IPS DF 6.9 (cell line): ENCODE measurements around the gene YES1.
"Not testable (repeated sequence)": the region's sequence is repeated elsewhere in the genome, so short reads cannot be mapped to it uniquely, and the experiment has no call there.

Experiments
- DNase-seq: peaks from one replicate; pipeline ENCODE4 v3.0.0-alpha.2; 2013; ENCODE audit warnings: low read depth, low spot score
- H3K27ac ChIP-seq: one replicate; pipeline ENCODE4 v1.5.1; 2013; ENCODE audit warnings: low read length, control low read depth
- H3K27me3 ChIP-seq: 2 replicates; pipeline ENCODE4 v1.6.1; 2013; ENCODE audit warnings: mild to moderate bottlenecking, low read length; ENCODE audit not compliant: control insufficient read depth, insufficient read depth
- H3K36me3 ChIP-seq: 2 replicates; pipeline ENCODE4 v1.6.1; 2013; ENCODE audit warnings: low read length; ENCODE audit not compliant: control insufficient read depth, insufficient read depth
- H3K4me1 ChIP-seq: 2 replicates; pipeline ENCODE4 v1.6.1; 2013; ENCODE audit warnings: low read length; ENCODE audit not compliant: control insufficient read depth, insufficient read depth
- H3K4me3 ChIP-seq: 2 replicates; pipeline ENCODE4 v1.5.1; 2013; ENCODE audit warnings: mild to moderate bottlenecking, low read length
- H3K9me3 ChIP-seq: 2 replicates; pipeline ENCODE4 v1.6.1; 2013; ENCODE audit warnings: low read length, inconsistent platforms; ENCODE audit not compliant: control insufficient read depth, insufficient read depth
- WGBS: extraction: QIAGEN DNeasy Blood & Tissue Kit; methylation state at CpG from one replicate; pipeline ENCODE4 v1.1.7; 2013; ENCODE audit warnings: mixed read lengths, missing lambda C conversion rate; ENCODE audit not compliant: insufficient read length, insufficient coverage; 5-methylcytosine and 5-hydroxymethylcytosine counted together

The YES1 gene

DNA sequence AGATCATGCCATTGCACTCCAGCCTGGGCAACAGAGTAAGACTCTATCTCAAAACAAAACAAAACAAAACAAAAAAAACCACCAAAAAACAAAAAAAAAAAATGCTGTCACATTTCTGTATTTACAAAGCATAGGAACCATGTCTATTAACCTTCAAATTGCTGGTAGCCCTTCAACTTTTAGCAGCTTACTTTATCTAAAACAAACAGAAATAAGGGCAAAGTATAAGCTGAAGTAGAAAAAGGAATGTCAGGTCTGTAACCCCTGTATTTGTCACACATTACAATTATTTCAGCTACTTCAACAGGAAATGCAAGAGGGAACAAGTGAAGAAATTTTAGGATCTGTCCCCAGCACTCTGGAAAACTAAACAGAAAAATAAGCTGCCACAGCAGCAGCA is 129.2 kb downstream of the YES1 start:
- Histone ChIP-seq H3K9me3 (no peaks in the 10 kb centered on the region), H3K4me3 (no peak overlapping the region), H3K27ac (no peak overlapping the region), H3K4me1 (peaks cover 8% of the 10 kb centered on the region), H3K27me3 (no peaks in the 10 kb centered on the region), H3K36me3 (peaks cover 5% of the 10 kb centered on the region; the same call in 1 of the 2 replicates)
- DNase-seq = no peak

- WGBS = no CpG with 5 or more reads among the region's 9 CpGs
Observed at GRCh38 chr18:682416-682815, 129.6 kb downstream of the YES1 start.

DNA sequence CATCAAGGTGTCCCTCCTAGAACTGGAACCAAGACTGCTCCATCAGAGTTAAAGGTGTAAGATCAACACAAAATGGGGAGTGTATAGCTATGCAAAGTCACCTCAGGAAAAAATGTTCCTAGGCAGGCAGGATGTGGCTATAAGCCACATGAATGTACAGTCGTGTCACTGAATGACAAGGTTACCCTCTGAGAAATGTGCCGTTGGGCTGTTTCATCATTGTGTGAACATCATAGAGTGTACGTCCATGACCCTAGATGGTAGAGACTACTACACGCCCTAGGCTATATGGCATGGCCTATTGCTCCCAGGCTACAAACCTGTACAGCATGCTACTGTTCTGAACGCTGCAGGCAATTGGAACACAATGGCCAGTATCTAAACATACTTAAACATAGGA is 130.1 kb downstream of the YES1 start:
- no peaks in the 10 kb centered on the region for H3K9me3 ChIP-seq
- WGBS = no CpG with 5 or more reads among the region's 5 CpGs
- no peak for DNase-seq
- peaks cover 5% of the 10 kb centered on the region for H3K4me1 ChIP-seq
- no peak overlapping the region for H3K4me3 ChIP-seq
- H3K27me3 ChIP-seq = no peaks in the 10 kb centered on the region
- H3K36me3 ChIP-seq = peaks cover 5% of the 10 kb centered on the region; the same call in 1 of the 2 replicates
- no peak overlapping the region for H3K27ac ChIP-seq

More at GRCh38 chr18:682416-682815, 129.6 kb downstream of the YES1 start:
- H3K27ac ChIP-seq, DNase-seq, H3K36me3 ChIP-seq, H3K4me1 ChIP-seq, H3K27me3 ChIP-seq, H3K9me3 ChIP-seq, H3K4me3 ChIP-seq: not testable (repeated sequence)

DNA sequence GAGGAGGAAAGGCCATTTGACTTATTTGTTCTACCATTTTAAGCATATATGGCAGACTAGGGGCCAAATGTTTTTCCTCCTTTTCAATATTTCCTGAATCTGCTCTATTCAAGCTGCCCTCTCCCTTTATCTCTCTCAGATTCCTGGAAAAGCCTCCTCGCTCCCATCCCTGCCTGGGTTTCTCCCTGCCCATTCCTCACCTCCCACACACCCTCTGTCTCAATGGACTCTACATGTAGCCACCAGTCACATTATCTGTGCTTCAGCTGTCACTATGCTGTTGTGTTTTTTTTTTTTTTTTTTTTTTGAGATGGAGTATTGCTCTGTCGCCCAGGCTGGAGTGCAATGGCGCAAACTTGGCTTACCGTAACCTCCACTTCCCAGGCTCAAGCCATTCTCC is 131.7 kb downstream of the YES1 start:
- WGBS = no CpG with 5 or more reads among the region's 4 CpGs
- H3K4me3 ChIP-seq = no peak overlapping the region
- H3K9me3 ChIP-seq = no peaks in the 10 kb centered on the region
- no peaks in the 10 kb centered on the region for H3K27me3 ChIP-seq
- H3K27ac ChIP-seq = no peak overlapping the region
- no peaks in the 10 kb centered on the region for H3K4me1 ChIP-seq
- DNase-seq = no peak
- H3K36me3 ChIP-seq = peaks cover 5% of the 10 kb centered on the region; the same call in 1 of the 2 replicates

DNA sequence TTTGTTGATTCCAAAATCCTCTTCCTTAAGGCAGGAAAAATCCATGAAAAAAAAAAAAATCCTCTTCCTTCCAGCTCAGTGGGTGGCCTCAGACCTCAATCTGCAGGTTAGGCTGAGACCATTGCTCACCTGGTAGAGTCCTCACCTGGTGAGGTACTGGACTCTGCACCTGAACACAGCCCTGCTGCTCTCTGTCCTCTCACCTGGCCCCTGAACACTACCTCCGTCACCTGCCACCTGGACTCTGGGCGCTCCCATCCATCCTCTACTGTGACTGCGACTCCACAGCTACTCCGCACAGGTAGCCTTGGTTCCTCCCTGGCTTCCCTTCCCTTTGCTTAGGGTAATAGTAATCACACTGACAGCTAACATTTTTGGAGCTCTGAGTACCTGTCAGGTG is 132.5 kb downstream of the YES1 start:
- no peaks in the 10 kb centered on the region for H3K4me1 ChIP-seq
- peaks cover 5% of the 10 kb centered on the region; the same call in 1 of the 2 replicates for H3K36me3 ChIP-seq
- no CpG with 5 or more reads among the region's 4 CpGs for WGBS
- no peaks in the 10 kb centered on the region for H3K27me3 ChIP-seq
- H3K9me3 ChIP-seq = no peaks in the 10 kb centered on the region
- DNase-seq = no peak
- no peak overlapping the region for H3K27ac ChIP-seq
- H3K4me3 ChIP-seq = no peak overlapping the region

GRCh38 chr18:678482-679182 is 133.4 kb downstream of the YES1 start:
- WGBS = no CpG with 5 or more reads among the region's 15 CpGs
- no peak for DNase-seq
- Histone ChIP-seq H3K27ac (no peak overlapping the region), H3K36me3 (peaks cover 5% of the 10 kb centered on the region; the same call in 1 of the 2 replicates), H3K9me3 (no peaks in the 10 kb centered on the region), H3K27me3 (no peaks in the 10 kb centered on the region), H3K4me3 (no peak overlapping the region), H3K4me1 (no peaks in the 10 kb centered on the region)

DNA sequence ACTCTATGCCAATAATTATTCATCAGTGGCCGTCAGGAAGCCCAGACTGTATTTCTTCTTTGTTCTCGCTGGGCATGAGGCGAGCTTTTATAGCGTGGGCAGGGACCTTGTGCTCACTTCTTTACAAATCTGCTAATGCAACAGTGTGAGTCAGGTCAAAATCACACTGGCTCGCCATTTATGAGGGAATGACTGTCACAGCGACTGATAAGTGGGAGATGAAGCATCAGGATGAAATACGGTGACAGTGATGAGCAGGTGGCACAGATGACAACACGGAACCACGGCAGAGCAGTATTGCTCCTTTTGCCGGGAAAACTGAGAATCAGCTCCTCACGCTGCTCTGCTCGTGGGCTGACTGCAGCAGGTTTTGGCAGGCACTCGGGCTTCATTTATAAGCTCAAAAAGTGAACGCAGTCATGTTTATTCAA is 134.1 kb downstream of the YES1 start:
- Histone ChIP-seq H3K27me3 (no peaks in the 10 kb centered on the region), H3K36me3 (peaks cover 5% of the 10 kb centered on the region; the same call in 1 of the 2 replicates), H3K4me1 (no peaks in the 10 kb centered on the region), H3K4me3 (no peak overlapping the region), H3K9me3 (no peaks in the 10 kb centered on the region), H3K27ac (no peak overlapping the region)
- WGBS = no CpG with 5 or more reads among the region's 14 CpGs
- DNase-seq = no peak

DNA sequence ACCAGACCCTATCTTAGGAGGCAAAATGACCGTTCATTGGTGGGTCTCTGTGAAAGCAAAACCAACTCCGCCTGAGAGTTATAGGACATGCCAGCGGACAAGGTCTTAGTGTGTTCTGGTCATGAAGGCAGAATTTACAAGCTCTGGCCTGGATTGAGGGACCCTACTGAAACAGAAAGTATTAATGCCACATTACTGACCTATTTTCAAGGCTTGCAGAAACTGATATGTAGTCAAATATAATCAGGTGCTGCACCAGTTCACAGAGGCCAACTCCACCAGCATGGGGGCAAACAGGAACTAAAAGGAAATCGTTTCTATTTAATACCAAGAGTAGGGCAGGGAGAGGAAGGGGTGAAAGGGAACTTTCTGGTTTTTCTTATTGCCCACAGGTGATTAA is 134.9 kb downstream of the YES1 start:
- DNase-seq = no peak
- H3K27ac ChIP-seq = no peak overlapping the region
- no peaks in the 10 kb centered on the region for H3K4me1 ChIP-seq
- no peaks in the 10 kb centered on the region for H3K27me3 ChIP-seq
- WGBS = no CpG with 5 or more reads among the region's 4 CpGs
- no peaks in the 10 kb centered on the region for H3K9me3 ChIP-seq
- peaks cover 7% of the 10 kb centered on the region; the same call in 1 of the 2 replicates for H3K36me3 ChIP-seq
- no peak overlapping the region for H3K4me3 ChIP-seq

GRCh38 chr18:676736-677135 is 135.3 kb downstream of the YES1 start:
- no CpG with 5 or more reads among the region's 3 CpGs for WGBS
- DNase-seq = no peak
- Histone ChIP-seq H3K27ac (no peak overlapping the region), H3K36me3 (peaks cover 3% of the 10 kb centered on the region; the same call in 1 of the 2 replicates), H3K4me1 (no peaks in the 10 kb centered on the region), H3K4me3 (no peak overlapping the region), H3K27me3 (no peaks in the 10 kb centered on the region), H3K9me3 (no peaks in the 10 kb centered on the region)

DNA sequence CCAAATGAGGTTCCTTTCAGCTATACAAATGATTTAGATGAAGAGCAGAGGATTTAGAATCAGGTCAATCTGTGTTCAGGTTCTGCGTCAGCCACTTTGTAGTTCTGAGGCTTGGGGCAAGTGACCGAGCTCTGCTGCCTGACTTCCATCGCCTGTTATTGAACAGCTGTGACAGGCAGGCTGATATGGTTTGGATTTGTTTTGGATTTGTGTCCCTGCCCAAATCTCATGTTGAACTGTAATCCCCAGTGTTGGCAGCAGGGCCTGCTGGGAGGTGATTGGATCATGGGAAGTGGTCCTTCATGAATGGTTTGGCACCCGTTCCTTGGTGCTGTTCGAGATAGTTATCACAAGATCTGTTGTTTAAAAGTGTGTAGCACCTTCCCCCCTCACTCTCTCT is 136.0 kb downstream of the YES1 start:
- no peak for DNase-seq
- WGBS = no CpG with 5 or more reads among the region's 5 CpGs
- Histone ChIP-seq H3K4me3 (no peak overlapping the region), H3K27ac (no peak overlapping the region), H3K4me1 (no peaks in the 10 kb centered on the region), H3K9me3 (no peaks in the 10 kb centered on the region), H3K36me3 (peaks cover 6% of the 10 kb centered on the region; the same call in 1 of the 2 replicates), H3K27me3 (no peaks in the 10 kb centered on the region)

- H3K36me3 ChIP-seq = peaks cover 11% of the 10 kb centered on the region; the same call in 1 of the 2 replicates
- H3K9me3 ChIP-seq = no peaks in the 10 kb centered on the region
- DNase-seq = no peak
- H3K4me1 ChIP-seq = no peaks in the 10 kb centered on the region
- H3K4me3 ChIP-seq = no peak overlapping the region
- H3K27ac ChIP-seq = no peak overlapping the region
- no CpG with 5 or more reads among the region's 7 CpGs for WGBS
- no peaks in the 10 kb centered on the region for H3K27me3 ChIP-seq
Observed at GRCh38 chr18:675307-675706, 136.7 kb downstream of the YES1 start.
